Neuronal stem cell (in vitro differentiated cells): ENCODE results near the gene ARF6.

Source experiments
- DNase-seq: peaks from one replicate; pipeline ENCODE4 v3.0.0-alpha.2; 2013; ENCODE audit warnings: low spot score
- H2AFZ ChIP-seq: one replicate; pipeline ENCODE4 v1.6.1; 2013; ENCODE audit warnings: mild to moderate bottlenecking, low read length, inconsistent platforms
- H2AK5ac ChIP-seq: 2 replicates; pipeline ENCODE4 v1.6.1; 2013; ENCODE audit warnings: low read depth, mild to moderate bottlenecking, inconsistent platforms, low read length, moderate library complexity, mixed read lengths
- H2BK120ac ChIP-seq: 2 replicates; pipeline ENCODE4 v1.6.1; 2013; ENCODE audit warnings: low read depth, mild to moderate bottlenecking, inconsistent platforms, low read length, moderate library complexity, mixed read lengths
- H2BK12ac ChIP-seq: one replicate; pipeline ENCODE4 v1.6.1; 2013; ENCODE audit warnings: low read length, inconsistent platforms
- H2BK15ac ChIP-seq: 2 replicates; pipeline ENCODE4 v1.6.1; 2013; ENCODE audit warnings: mild to moderate bottlenecking, low read length, inconsistent platforms, mixed read lengths
- H2BK5ac ChIP-seq: one replicate; pipeline ENCODE4 v1.6.1; 2013; ENCODE audit warnings: inconsistent platforms, mild to moderate bottlenecking, low read length, moderate library complexity
- H3K14ac ChIP-seq: one replicate; pipeline ENCODE4 v1.6.1; 2013; ENCODE audit warnings: low read length, inconsistent platforms
- H3K18ac ChIP-seq: 2 replicates; pipeline ENCODE4 v1.6.1; 2013; ENCODE audit warnings: low read length, inconsistent platforms
- H3K23ac ChIP-seq: 2 replicates; pipeline ENCODE4 v1.6.1; 2013; ENCODE audit warnings: low read depth, mild to moderate bottlenecking, mixed read lengths, low read length, inconsistent platforms; ENCODE audit not compliant: poor library complexity
- H3K27ac ChIP-seq: replicated peaks from 3 replicates; pipeline ENCODE4 v1.5.1; 2013; ENCODE audit warnings: low read length, inconsistent platforms
- H3K27me3 ChIP-seq, 3 experiments: 2 replicates each; pipeline ENCODE4 v1.6.1; 2013; ENCODE audit warnings: low read length in 3 of 3, mild to moderate bottlenecking in 2 of 3, inconsistent platforms in 1 of 3, low read depth in 1 of 3, mixed read lengths in 1 of 3, moderate library complexity in 1 of 3; ENCODE audit not compliant: control insufficient read depth in 3 of 3, insufficient read depth in 3 of 3
- H3K36me3 ChIP-seq, 2 donors: replicated peaks in 1 of 2; 2 replicates each; pipeline ENCODE4 v1.6.1; 2013; ENCODE audit warnings: low read length in 2 of 2; ENCODE audit not compliant: control insufficient read depth in 2 of 2, insufficient read depth in 2 of 2
- H3K4ac ChIP-seq: 2 replicates; pipeline ENCODE4 v1.6.1; 2013; ENCODE audit warnings: inconsistent platforms, mild to moderate bottlenecking, low read length, moderate library complexity
- H3K4me1 ChIP-seq, 2 donors: 1 replicate in 1 of 2; 2 replicates in 1 of 2; pipeline ENCODE4 v1.6.1; 2013; ENCODE audit warnings: low read length in 2 of 2, low read depth in 1 of 2; ENCODE audit not compliant: control insufficient read depth in 2 of 2, insufficient read depth in 1 of 2
- H3K4me2 ChIP-seq: one replicate; pipeline ENCODE4 v1.6.1; 2013; ENCODE audit warnings: mild to moderate bottlenecking, low read length, inconsistent platforms; ENCODE audit not compliant: insufficient read depth, poor library complexity, severe bottlenecking
- H3K4me3 ChIP-seq, 2 donors: 2 replicates each; pipeline ENCODE4 v1.5.1; 2013; ENCODE audit warnings: low read length in 2 of 2, mild to moderate bottlenecking in 2 of 2, inconsistent platforms in 1 of 2, moderate library complexity in 1 of 2
- H3K79me1 ChIP-seq: one replicate; pipeline ENCODE4 v1.6.1; 2013; ENCODE audit warnings: low read depth, mild to moderate bottlenecking, inconsistent platforms, low read length, moderate library complexity
- H3K9ac ChIP-seq: one replicate; pipeline ENCODE4 v1.6.1; 2013; ENCODE audit warnings: mild to moderate bottlenecking, low read depth, low read length, inconsistent platforms; ENCODE audit not compliant: poor library complexity
- H3K9me3 ChIP-seq, 2 donors: replicated peaks in 1 of 2; 2 replicates each; pipeline versions ENCODE3 to v1.6.1; 2013; ENCODE audit warnings: low read length in 2 of 2, mild to moderate bottlenecking in 2 of 2, inconsistent platforms in 1 of 2, low read depth in 1 of 2, mixed read lengths in 1 of 2, moderate library complexity in 1 of 2; ENCODE audit not compliant: control insufficient read depth in 2 of 2, insufficient read depth in 1 of 2
- H4K8ac ChIP-seq: one replicate; pipeline ENCODE4 v1.6.1; 2013; ENCODE audit warnings: low read depth, mild to moderate bottlenecking, inconsistent platforms, low read length, moderate library complexity
- H4K91ac ChIP-seq: one replicate; pipeline ENCODE4 v1.6.1; 2013; ENCODE audit warnings: low read length, low read depth, mild to moderate bottlenecking, inconsistent platforms; ENCODE audit not compliant: poor library complexity
- WGBS, 2 donors: extraction: QIAGEN DNeasy Blood & Tissue Kit; methylation state at CpG; one replicate each; pipeline ENCODE4 v1.1.7; 2013; ENCODE audit warnings: missing lambda C conversion rate in 2 of 2, mixed read lengths in 1 of 2; ENCODE audit not compliant: insufficient read length in 2 of 2, insufficient replicate concordance in 1 of 2; ENCODE audit errors: extremely low coverage in 2 of 2; 5-methylcytosine and 5-hydroxymethylcytosine counted together

The ARF6 gene

DNA sequence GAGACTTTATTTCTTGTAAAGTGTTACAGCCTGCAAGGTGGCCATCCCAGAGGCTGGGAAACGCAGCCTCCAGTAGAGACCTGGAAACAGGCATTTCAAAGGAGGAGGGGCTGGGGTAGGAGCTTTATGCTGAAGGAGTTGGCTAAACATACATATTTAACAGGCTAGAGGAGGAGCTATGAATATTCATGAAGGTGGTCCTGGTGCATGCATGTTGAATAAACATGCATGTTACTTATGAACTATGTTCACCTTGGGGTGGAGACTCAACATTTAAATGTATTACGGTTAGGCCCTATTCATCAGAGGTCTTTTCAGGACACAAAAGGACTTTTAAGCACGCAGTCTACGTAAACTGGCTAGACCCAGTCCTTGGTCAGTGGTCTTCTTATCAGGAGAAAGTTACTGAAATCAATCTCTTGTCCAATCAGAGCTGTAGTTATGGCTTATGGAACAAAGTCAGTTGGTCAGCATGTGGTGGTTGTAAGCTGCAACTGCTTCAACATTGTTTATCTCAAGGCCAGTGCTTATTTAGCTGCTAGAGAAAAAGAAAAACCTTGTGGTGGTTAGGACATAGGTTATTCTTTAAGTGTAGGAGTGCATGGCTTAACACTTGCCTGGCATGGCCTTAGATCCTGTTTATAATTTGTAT lies 11.4 kb upstream of the ARF6 start:
- Histone ChIP-seq H3K27ac (no peak overlapping the region), H3K14ac (no peak overlapping the region), H3K9me3 (no peaks in the 10 kb centered on the region), H3K18ac (no peak overlapping the region), H3K27me3 (no peaks in the 10 kb centered on the region), H4K8ac (no peak overlapping the region), H2AFZ (peak overlapping the region; percentile 64), H3K9ac (no peak overlapping the region), H3K23ac (no peak overlapping the region), H2BK5ac (no peak overlapping the region), H4K91ac (no peak overlapping the region), H3K4me1 (peaks cover 3 to 4% of the 10 kb centered on the region in 2 donors), H3K4ac (no peak overlapping the region), H3K36me3 (no peaks in the 10 kb centered on the region), H2BK120ac (no peak overlapping the region), H2BK15ac (no peak overlapping the region), H3K79me1 (no peaks in the 10 kb centered on the region), H3K4me2 (no peak overlapping the region), H2BK12ac (no peak overlapping the region), H2AK5ac (no peak overlapping the region), H3K4me3 (no peak overlapping the region)
- no CpG with 5 or more reads among the region's 4 CpGs for WGBS, 2 donors
- no peak for DNase-seq

DNA sequence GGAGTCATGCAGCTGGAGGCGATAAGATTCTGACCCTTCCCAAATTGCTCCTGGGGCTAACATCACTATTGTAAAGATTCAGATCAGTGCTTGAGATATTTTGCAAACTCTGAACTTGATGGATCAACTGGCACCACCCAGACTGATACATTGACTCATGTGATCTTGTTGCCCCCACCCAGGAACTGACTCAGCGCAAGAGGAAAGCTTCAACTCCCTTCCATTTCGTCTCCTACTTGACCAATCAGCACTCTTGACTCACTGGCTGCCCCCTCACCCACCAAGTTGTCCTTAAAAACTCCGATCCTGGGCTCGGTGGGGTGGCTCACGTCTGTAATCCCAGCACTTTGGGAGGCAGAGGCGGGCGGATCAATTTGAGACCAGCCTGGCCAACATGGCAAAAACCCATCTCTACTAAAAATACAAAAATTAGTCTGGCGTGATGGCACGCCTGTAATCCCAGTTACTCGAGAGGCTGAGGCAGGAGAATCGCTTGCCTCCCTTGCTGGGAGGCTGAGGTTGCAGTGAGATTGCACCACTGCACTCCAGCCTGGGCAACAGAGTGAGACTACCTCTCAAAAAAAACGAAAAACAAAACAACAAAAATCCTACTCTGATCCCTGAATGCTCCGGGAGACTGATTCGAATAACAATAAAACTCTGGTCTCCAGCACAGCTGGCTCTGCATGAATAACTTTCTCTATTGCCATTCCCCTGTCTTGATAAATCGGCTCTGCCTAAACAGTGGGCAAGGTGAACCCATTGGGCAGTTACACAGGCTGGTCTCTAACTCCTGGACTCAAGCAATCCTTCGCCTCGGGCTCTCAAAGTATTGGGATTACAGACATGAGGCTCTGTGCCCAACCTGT lies 9.8 kb upstream of the ARF6 start:
- WGBS, 2 donors, result no CpG with 5 or more reads among the region's 18 CpGs
- Histone ChIP-seq H2BK15ac (no peak overlapping the region), H3K18ac (no peak overlapping the region), H3K23ac (no peak overlapping the region), H4K91ac (no peak overlapping the region), H3K79me1 (no peaks in the 10 kb centered on the region), H3K9me3 (no peaks in the 10 kb centered on the region), H2BK12ac (no peak overlapping the region), H2AFZ (peak overlapping the region; percentile 49), H2BK5ac (no peak overlapping the region), H3K4me2 (no peak overlapping the region), H2BK120ac (no peak overlapping the region), H4K8ac (no peak overlapping the region), H3K4ac (no peak overlapping the region), H3K14ac (no peak overlapping the region), H3K27ac (no peak overlapping the region), H3K9ac (no peak overlapping the region), H3K4me3 (no peak overlapping the region), H3K27me3 (no peaks in the 10 kb centered on the region), H2AK5ac (no peak overlapping the region), H3K36me3 (no peaks in the 10 kb centered on the region), H3K4me1 (peaks cover 3 to 4% of the 10 kb centered on the region in 2 donors)
- no peak for DNase-seq

DNA sequence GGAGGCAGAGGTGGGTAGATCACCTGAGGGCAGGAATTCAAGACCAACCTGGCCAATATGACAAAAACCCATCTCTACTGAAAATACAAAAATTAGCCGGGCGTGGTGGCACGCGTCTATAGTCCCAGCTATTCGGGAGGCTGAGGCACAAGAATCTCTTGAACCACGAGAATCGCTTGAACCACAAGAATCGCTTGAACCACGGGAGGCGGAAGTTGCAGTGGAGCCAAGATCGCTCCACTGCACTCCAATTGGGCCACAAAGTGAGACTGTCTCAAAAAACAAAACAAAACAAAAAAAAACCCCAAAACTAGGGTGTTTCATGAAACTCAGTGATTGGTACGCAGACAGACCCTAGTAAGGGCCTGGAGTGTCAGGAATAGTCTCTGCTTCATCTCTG lies 6.4 kb upstream of the ARF6 start:
- Histone ChIP-seq H3K36me3 (no peaks in the 10 kb centered on the region), H3K4me3 (no peak overlapping the region), H3K4me1 (peaks cover 3 to 4% of the 10 kb centered on the region in 2 donors), H3K27ac (no peak overlapping the region), H3K9ac (no peak overlapping the region), H3K79me1 (no peaks in the 10 kb centered on the region), H4K8ac (no peak overlapping the region), H2BK5ac (no peak overlapping the region), H3K27me3 (no peaks in the 10 kb centered on the region), H3K4ac (no peak overlapping the region), H2AFZ (no peak overlapping the region), H3K9me3 (no peaks in the 10 kb centered on the region), H2BK15ac (no peak overlapping the region), H4K91ac (no peak overlapping the region), H2BK120ac (no peak overlapping the region), H3K23ac (no peak overlapping the region), H2AK5ac (no peak overlapping the region), H3K14ac (no peak overlapping the region), H2BK12ac (no peak overlapping the region), H3K18ac (no peak overlapping the region), H3K4me2 (no peak overlapping the region)
- DNase-seq, result no peak
- WGBS, 2 donors, result no CpG with 5 or more reads among the region's 12 CpGs

DNA sequence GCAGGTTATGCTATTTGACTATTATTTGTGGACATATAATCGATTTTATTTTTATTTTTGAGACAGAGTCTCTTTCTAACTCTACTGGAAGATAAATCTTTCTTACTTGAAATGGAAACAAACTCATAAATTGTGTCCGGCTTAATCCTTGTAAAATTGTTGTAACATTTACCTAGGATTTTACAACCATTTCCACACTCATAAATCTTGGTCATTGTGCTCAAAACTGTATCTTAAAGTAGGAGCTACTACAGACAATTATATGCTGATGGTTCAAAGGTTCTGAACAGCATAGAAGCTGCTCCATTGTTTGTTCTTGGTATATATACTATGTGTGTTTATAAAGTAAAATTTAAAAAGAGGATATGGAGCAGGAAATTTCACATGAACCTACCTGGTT lies 4.6 kb upstream of the ARF6 start:
- WGBS, 2 donors, result no CpG with 5 or more reads among the region's 2 CpGs
- Histone ChIP-seq H3K18ac (no peak overlapping the region), H3K9me3 (no peaks in the 10 kb centered on the region), H3K4me2 (no peak overlapping the region), H3K23ac (no peak overlapping the region), H3K4ac (no peak overlapping the region), H2BK12ac (no peak overlapping the region), H4K91ac (no peak overlapping the region), H3K4me1 (peaks cover 3 to 4% of the 10 kb centered on the region in 2 donors), H2BK120ac (no peak overlapping the region), H3K36me3 (no peaks in the 10 kb centered on the region), H3K79me1 (peaks cover 3% of the 10 kb centered on the region), H3K14ac (no peak overlapping the region), H3K4me3 (no peak overlapping the region), H2BK5ac (no peak overlapping the region), H4K8ac (no peak overlapping the region), H2AK5ac (no peak overlapping the region), H2AFZ (no peak overlapping the region), H3K27ac (no peak overlapping the region), H3K27me3 (no peaks in the 10 kb centered on the region), H2BK15ac (no peak overlapping the region), H3K9ac (no peak overlapping the region)
- DNase-seq, result no peak
